ENCODE results near the gene MRRF. TPM values are rescaled to one million over a fixed set of nuclear protein-coding genes. Genes with fewer than 3 reads are reported as not detected.

The MRRF gene
- total and polyA plus RNA-seq, 8 donors = 7.1 to 98.6 (median 26.4) TPM

GRCh38 chr9:122256206-122256605, 8.5 kb upstream of the MRRF start:
- Histone ChIP-seq H3K27me3 (no peaks in the 10 kb centered on the region), H3K9me3 (no peaks in the 10 kb centered on the region), H3K4me1 (peaks cover 0 to 21% (median 5%) of the 10 kb centered on the region in 4 donors), H3K36me3 (peaks cover 19 to 100% (median 96%) of the 10 kb centered on the region in 4 donors), H3K4me3 (no peak overlapping the region), H3K27ac (no peak overlapping the region)
- intact Hi-C loops (cut with DNase I; ENCODE audit: low total_unique reads) = no loop called here
- 90 to 96% (median 93%) methylated on average over 5 of the region's 5 CpGs for WGBS, 5 donors
- TF ChIP-seq CTCF (IDR thresholded peaks at IDR 0.05) = no peak
- no peak for TF ChIP-seq POLR2A (IDR thresholded peaks at IDR 0.05)
- TF ChIP-seq EP300 (IDR thresholded peaks at IDR 0.05) = no peak
- TF ChIP-seq POLR2AphosphoS5 (IDR thresholded peaks at IDR 0.05) = no peak
- DNase-seq = no peak

GRCh38 chr9:122258886-122259415, 5.7 kb upstream of the MRRF start:
- Histone ChIP-seq H3K27me3 (no peaks in the 10 kb centered on the region), H3K9me3 (no peaks in the 10 kb centered on the region), H3K4me3 (no peak overlapping the region), H3K27ac (no peak overlapping the region), H3K36me3 (peaks cover 12 to 77% (median 70%) of the 10 kb centered on the region in 4 donors), H3K4me1 (peaks cover 25 to 39% (median 32%) of the 10 kb centered on the region in 4 donors)
- no peak for TF ChIP-seq POLR2A (IDR thresholded peaks at IDR 0.05)
- TF ChIP-seq CTCF (IDR thresholded peaks at IDR 0.05) = no peak
- no peak for TF ChIP-seq POLR2AphosphoS5 (IDR thresholded peaks at IDR 0.05)
- TF ChIP-seq EP300 (IDR thresholded peaks at IDR 0.05) = no peak
- no peak for DNase-seq
- intact Hi-C loops (cut with DNase I; ENCODE audit: low total_unique reads) = no loop called here
- WGBS, 5 donors = 78 to 91% (median 86%) methylated on average over 2 of the region's 2 CpGs

GRCh38 chr9:122261469-122261881, 3.2 kb upstream of the MRRF start:
- Histone ChIP-seq H3K9me3 (no peaks in the 10 kb centered on the region), H3K27ac (peak overlapping the region; percentile 29 to 96 (median 92)), H3K4me1 (peaks cover 35 to 56% (median 41%) of the 10 kb centered on the region in 4 donors), H3K27me3 (no peaks in the 10 kb centered on the region), H3K36me3 (peaks cover 12 to 52% (median 48%) of the 10 kb centered on the region in 4 donors), H3K4me3 (no peak overlapping the region)
- DNase-seq = peak; percentile 88 to 91
- no peak for TF ChIP-seq POLR2A (IDR thresholded peaks at IDR 0.05)
- no peak for TF ChIP-seq EP300 (IDR thresholded peaks at IDR 0.05)
- TF ChIP-seq POLR2AphosphoS5 (IDR thresholded peaks at IDR 0.05) = peak in 2 of 3 donors; percentile 27 to 61
- no peak for TF ChIP-seq CTCF (IDR thresholded peaks at IDR 0.05)
- intact Hi-C loops (cut with DNase I; ENCODE audit: low total_unique reads) = loop anchor here (10.0 kb wide), 2 partner anchors 63 to 137 kb away; no protein-coding TSS in a partner anchor
- 14 to 44% (median 26%) methylated on average over 1 of the region's 1 CpG for WGBS, 5 donors

GRCh38 chr9:122262073-122262472, 2.6 kb upstream of the MRRF start:
- Histone ChIP-seq H3K4me1 (peaks cover 35 to 59% (median 44%) of the 10 kb centered on the region in 4 donors), H3K27me3 (no peaks in the 10 kb centered on the region), H3K36me3 (peaks cover 12 to 46% (median 42%) of the 10 kb centered on the region in 4 donors), H3K4me3 (no peak overlapping the region), H3K27ac (peak overlapping the region in 4 of 5 donors; percentile 29 to 96 (median 94)), H3K9me3 (no peaks in the 10 kb centered on the region)
- WGBS, 5 donors = 80 to 93% (median 82%) methylated on average over 1 of the region's 1 CpG
- no peak for DNase-seq
- intact Hi-C loops (cut with DNase I; ENCODE audit: low total_unique reads) = loop anchor here (10.0 kb wide), 2 partner anchors 63 to 137 kb away; no protein-coding TSS in a partner anchor
- TF ChIP-seq POLR2AphosphoS5 (IDR thresholded peaks at IDR 0.05) = no peak
- no peak for TF ChIP-seq EP300 (IDR thresholded peaks at IDR 0.05)
- no peak for TF ChIP-seq CTCF (IDR thresholded peaks at IDR 0.05)
- no peak for TF ChIP-seq POLR2A (IDR thresholded peaks at IDR 0.05)

Measured in stomach (tissue), 9 donors.